Karpas-422 (cell line): Measurements from ENCODE around the gene SLAMF7. TPM values are rescaled to one million over a fixed set of nuclear protein-coding genes. Genes with fewer than 3 reads are reported as not detected.

ENCODE experiments used
- DNase-seq: peaks from one replicate; pipeline ENCODE4 v3.0.0-alpha.2; 2015
- H2AFZ ChIP-seq: fragments of 200-600 bp; sonication (generic); 2 replicates; pipeline ENCODE4 v1.6.1; 2014; ENCODE audit warnings: antibody characterized with exemption, low read length, mixed read lengths
- H3K27ac ChIP-seq: fragments of 200-600 bp; sonication (generic); 2 replicates; pipeline ENCODE4 v1.5.1; 2014; ENCODE audit warnings: mild to moderate bottlenecking, low read length, moderate library complexity
- H3K27me3 ChIP-seq: fragments of 200-600 bp; sonication (generic); 2 replicates; pipeline ENCODE4 v1.6.1; 2014; ENCODE audit warnings: low read length, mixed read lengths
- H3K36me3 ChIP-seq: fragments of 200-600 bp; sonication (generic); 2 replicates; pipeline ENCODE4 v1.6.1; 2014; ENCODE audit warnings: low read length, mixed read lengths; ENCODE audit not compliant: insufficient read depth
- H3K4me1 ChIP-seq: fragments of 200-600 bp; sonication (generic); 2 replicates; pipeline ENCODE4 v1.6.1; 2014; ENCODE audit warnings: mild to moderate bottlenecking, low read length, mixed read lengths
- H3K4me2 ChIP-seq: fragments of 200-600 bp; sonication (generic); 2 replicates; pipeline ENCODE4 v1.6.1; 2014; ENCODE audit warnings: low read length, low read depth, mild to moderate bottlenecking; ENCODE audit not compliant: poor library complexity, severe bottlenecking
- H3K4me3 ChIP-seq: fragments of 200-600 bp; sonication (generic); 2 replicates; pipeline ENCODE4 v1.5.1; 2014; ENCODE audit warnings: mild to moderate bottlenecking, antibody characterized with exemption, low read length, mixed read lengths
- H3K79me2 ChIP-seq: fragments of 200-600 bp; sonication (generic); 2 replicates; pipeline ENCODE4 v1.6.1; 2014; ENCODE audit warnings: mild to moderate bottlenecking, low read length, mixed read lengths
- H3K9ac ChIP-seq: fragments of 200-600 bp; sonication (generic); 2 replicates; pipeline ENCODE4 v1.6.0; 2014; ENCODE audit warnings: low read length
- H3K9me2 ChIP-seq: fragments of 200-600 bp; sonication (generic), shearing (Covaris generic); replicated peaks from 2 replicates; pipeline ENCODE4 v1.6.0; 2014; ENCODE audit warnings: mild to moderate bottlenecking, low read length, moderate library complexity; ENCODE audit not compliant: insufficient read depth
- H3K9me3 ChIP-seq: fragments of 300-700, 200-600 bp; sonication (generic); 2 replicates; pipeline ENCODE4 v1.6.1; 2014; ENCODE audit warnings: low read length, mixed read lengths
- H4K20me1 ChIP-seq: fragments of 200-600 bp; sonication (generic); 2 replicates; pipeline ENCODE4 v1.6.1; 2014; ENCODE audit warnings: mild to moderate bottlenecking, antibody characterized with exemption, low read length, low read depth; ENCODE audit not compliant: insufficient read depth
- total RNA-seq: library from RNA; depleted of rRNA; stranded (reverse); fragments of >200 nt; shearing (Covaris generic); gene quantifications from 2 replicates; pipeline ENCODE4 v1.2.3, GENCODE V29; 2014; ENCODE audit warnings: low replicate concordance

Gene SLAMF7
- total RNA-seq, 1 experiment from 2014 or later: 0.15 TPM

DNA sequence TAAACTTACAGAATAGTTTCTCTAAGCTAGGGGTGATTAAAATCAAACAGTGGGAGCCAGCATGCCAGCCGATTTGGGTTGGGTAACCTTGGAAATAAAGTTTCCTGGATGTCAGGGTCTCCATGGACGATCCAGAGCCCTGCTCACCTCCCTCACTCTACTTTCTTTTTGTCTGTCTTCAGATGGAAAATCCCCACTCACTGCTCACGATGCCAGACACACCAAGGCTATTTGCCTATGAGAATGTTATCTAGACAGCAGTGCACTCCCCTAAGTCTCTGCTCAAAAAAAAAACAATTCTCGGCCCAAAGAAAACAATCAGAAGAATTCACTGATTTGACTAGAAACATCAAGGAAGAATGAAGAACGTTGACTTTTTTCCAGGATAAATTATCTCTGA lies 13.9 kb downstream of the SLAMF7 start:
- Histone ChIP-seq H3K4me1 (no peaks in the 10 kb centered on the region), H3K27me3 (no peaks in the 10 kb centered on the region), H3K36me3 (no peaks in the 10 kb centered on the region)

DNA sequence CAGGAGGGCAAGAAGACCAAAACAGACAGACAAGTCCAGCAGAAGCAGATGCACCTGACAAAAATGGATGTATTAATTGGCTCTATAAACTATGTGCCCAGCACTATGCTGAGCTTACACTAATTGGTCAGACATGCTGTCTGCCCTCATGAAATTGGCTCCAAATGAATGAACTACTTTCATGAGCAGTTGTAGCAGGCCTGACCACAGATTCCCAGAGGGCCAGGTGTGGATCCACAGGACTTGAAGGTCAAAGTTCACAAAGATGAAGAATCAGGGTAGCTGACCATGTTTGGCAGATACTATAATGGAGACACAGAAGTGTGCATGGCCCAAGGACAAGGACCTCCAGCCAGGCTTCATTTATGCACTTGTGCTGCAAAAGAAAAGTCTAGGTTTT lies 14.5 kb downstream of the SLAMF7 start:
- no peak overlapping the region for H3K27ac ChIP-seq
- H3K9ac ChIP-seq: no peak overlapping the region
- H3K4me3 ChIP-seq: no peak overlapping the region
- H3K79me2 ChIP-seq: no peaks in the 10 kb centered on the region
- H3K4me1 ChIP-seq: no peaks in the 10 kb centered on the region
- H3K9me2 ChIP-seq: no peaks in the 10 kb centered on the region
- H3K9me3 ChIP-seq: no peaks in the 10 kb centered on the region
- no peaks in the 10 kb centered on the region for H4K20me1 ChIP-seq
- no peak overlapping the region for H2AFZ ChIP-seq
- H3K27me3 ChIP-seq: no peaks in the 10 kb centered on the region
- no peak for DNase-seq
- H3K4me2 ChIP-seq: no peak overlapping the region
- H3K36me3 ChIP-seq: no peaks in the 10 kb centered on the region

More for the DNA sequence above, 13.9 kb downstream of the SLAMF7 start:
- no peak overlapping the region for H3K4me2 ChIP-seq
- H4K20me1 ChIP-seq: no peaks in the 10 kb centered on the region
- DNase-seq: no peak
- no peak overlapping the region for H3K4me3 ChIP-seq
- H2AFZ ChIP-seq: no peak overlapping the region
- H3K27ac ChIP-seq: no peak overlapping the region
- H3K9ac ChIP-seq: no peak overlapping the region
- no peaks in the 10 kb centered on the region for H3K9me2 ChIP-seq
- H3K9me3 ChIP-seq: no peaks in the 10 kb centered on the region
- no peaks in the 10 kb centered on the region for H3K79me2 ChIP-seq

GRCh38 chr1:160755461-160755860 lies 16.4 kb downstream of the SLAMF7 start:
- Histone ChIP-seq H3K4me1 (no peaks in the 10 kb centered on the region), H3K79me2 (no peaks in the 10 kb centered on the region), H3K9me2 (no peaks in the 10 kb centered on the region), H3K36me3 (no peaks in the 10 kb centered on the region), H3K9ac (no peak overlapping the region), H3K9me3 (no peaks in the 10 kb centered on the region), H3K27me3 (no peaks in the 10 kb centered on the region), H3K4me2 (no peak overlapping the region), H2AFZ (no peak overlapping the region), H3K4me3 (no peak overlapping the region), H4K20me1 (no peaks in the 10 kb centered on the region), H3K27ac (no peak overlapping the region)
- no peak for DNase-seq

DNA sequence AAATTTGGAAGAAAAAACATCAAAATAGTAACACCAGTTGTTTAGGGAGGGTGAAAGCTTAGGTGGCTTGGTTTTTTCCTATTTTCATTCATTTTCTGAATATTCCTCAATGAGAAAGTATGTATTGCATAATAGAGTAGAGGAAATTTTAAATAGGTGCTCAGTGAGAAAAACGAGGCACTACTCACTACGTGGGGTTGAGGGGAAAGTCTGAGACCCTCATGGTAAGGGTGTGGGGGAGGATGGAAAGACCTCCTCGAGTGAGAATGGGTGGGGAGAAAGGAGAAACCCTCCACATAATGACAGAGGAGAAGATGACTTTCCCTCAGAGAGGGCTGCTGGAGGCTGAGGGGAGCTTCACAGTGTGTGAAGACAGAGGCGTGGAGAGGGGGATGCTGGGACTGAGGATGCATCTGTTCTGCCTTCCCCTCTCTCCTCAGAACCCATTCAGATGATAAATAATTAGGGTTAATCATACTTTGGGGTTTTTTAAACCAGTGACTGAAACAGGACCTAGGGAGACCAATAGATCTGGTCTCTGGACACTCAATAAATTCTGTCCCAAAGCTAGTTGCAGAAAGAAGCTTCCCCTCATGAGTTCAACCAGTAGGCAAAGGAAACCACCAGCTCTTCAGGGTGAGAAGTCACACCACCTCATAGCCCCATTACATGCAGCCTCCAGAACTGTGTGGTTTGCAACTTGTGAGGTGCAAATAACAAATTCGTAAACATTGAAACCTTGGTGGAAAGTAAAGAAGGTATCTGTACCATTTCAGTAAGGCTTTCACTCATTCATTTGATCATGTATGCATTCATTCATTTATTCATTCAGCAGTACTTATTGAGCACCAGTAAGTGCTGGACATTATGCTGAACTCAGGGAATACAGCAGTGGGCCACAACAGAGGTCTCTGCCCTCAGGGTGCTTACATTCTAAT lies 17.1 kb downstream of the SLAMF7 start:
- Histone ChIP-seq H3K27ac (no peak overlapping the region), H3K4me3 (no peak overlapping the region), H2AFZ (no peak overlapping the region), H3K36me3 (no peaks in the 10 kb centered on the region), H3K9ac (no peak overlapping the region), H3K4me2 (no peak overlapping the region), H3K4me1 (no peaks in the 10 kb centered on the region), H3K27me3 (no peaks in the 10 kb centered on the region), H3K9me3 (no peaks in the 10 kb centered on the region), H4K20me1 (no peaks in the 10 kb centered on the region), H3K9me2 (no peaks in the 10 kb centered on the region), H3K79me2 (no peaks in the 10 kb centered on the region)
- DNase-seq: no peak

DNA sequence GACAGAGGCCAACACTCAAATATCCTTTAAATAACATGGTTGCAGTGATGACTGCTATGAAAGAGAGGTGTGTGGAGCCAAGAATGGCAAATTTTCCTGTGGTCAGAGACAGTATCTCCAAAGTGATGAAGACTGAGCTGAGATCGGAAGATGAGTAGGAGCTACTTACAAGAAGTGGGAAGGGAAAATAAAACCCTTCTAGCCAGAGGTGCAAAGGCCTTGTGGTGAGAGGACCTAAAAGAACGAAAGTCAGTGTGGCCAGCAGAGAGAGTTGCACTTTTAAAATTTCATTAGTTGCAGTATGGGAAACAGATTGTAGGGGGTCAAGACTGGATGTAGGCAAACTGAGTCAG lies 17.8 kb downstream of the SLAMF7 start:
- no peaks in the 10 kb centered on the region for H3K79me2 ChIP-seq
- H2AFZ ChIP-seq: no peak overlapping the region
- H3K4me3 ChIP-seq: no peak overlapping the region
- no peak overlapping the region for H3K4me2 ChIP-seq
- no peaks in the 10 kb centered on the region for H3K9me3 ChIP-seq
- H4K20me1 ChIP-seq: no peaks in the 10 kb centered on the region
- H3K27ac ChIP-seq: no peak overlapping the region
- H3K36me3 ChIP-seq: no peaks in the 10 kb centered on the region
- H3K9ac ChIP-seq: no peak overlapping the region
- H3K27me3 ChIP-seq: no peaks in the 10 kb centered on the region
- H3K4me1 ChIP-seq: no peaks in the 10 kb centered on the region
- no peaks in the 10 kb centered on the region for H3K9me2 ChIP-seq
- no peak for DNase-seq

GRCh38 chr1:160758521-160758920 lies 19.5 kb downstream of the SLAMF7 start:
- Histone ChIP-seq H2AFZ (no peak overlapping the region), H3K36me3 (no peaks in the 10 kb centered on the region), H3K27ac (no peak overlapping the region), H4K20me1 (no peaks in the 10 kb centered on the region), H3K4me1 (no peaks in the 10 kb centered on the region), H3K79me2 (no peaks in the 10 kb centered on the region), H3K9me3 (no peaks in the 10 kb centered on the region), H3K4me2 (no peak overlapping the region), H3K9me2 (no peaks in the 10 kb centered on the region), H3K9ac (no peak overlapping the region), H3K27me3 (no peaks in the 10 kb centered on the region), H3K4me3 (no peak overlapping the region)
- no peak for DNase-seq

DNA sequence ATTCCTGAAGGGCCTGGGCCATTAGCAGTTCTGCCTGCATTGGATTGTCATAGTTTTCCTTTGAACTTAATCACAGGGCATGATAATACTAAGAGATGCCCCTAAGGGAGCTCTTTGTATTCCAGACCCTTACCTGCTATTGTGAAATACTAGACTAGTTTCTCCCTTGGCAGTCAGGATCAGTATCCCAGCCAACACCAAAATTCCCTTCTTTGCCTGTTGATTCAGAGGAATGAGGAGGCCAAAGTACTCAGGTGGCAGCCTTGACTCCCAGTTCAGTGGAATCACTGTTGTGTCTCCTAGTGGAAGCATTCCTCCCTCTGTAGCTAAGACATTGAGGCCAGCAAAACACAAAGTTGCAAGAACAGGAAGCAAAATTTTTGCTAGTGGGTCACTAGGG lies 20.7 kb downstream of the SLAMF7 start:
- Histone ChIP-seq H3K4me1 (no peaks in the 10 kb centered on the region), H3K36me3 (no peaks in the 10 kb centered on the region), H4K20me1 (no peaks in the 10 kb centered on the region), H3K9me2 (no peaks in the 10 kb centered on the region), H3K27me3 (no peaks in the 10 kb centered on the region), H3K4me3 (no peak overlapping the region), H3K9me3 (no peaks in the 10 kb centered on the region), H3K4me2 (no peak overlapping the region), H3K9ac (no peak overlapping the region), H3K79me2 (no peaks in the 10 kb centered on the region), H2AFZ (no peak overlapping the region), H3K27ac (no peak overlapping the region)
- no peak for DNase-seq

- no peak overlapping the region for H3K27ac ChIP-seq
- no peaks in the 10 kb centered on the region for H3K79me2 ChIP-seq
- no peak overlapping the region for H3K4me2 ChIP-seq
- no peak overlapping the region for H2AFZ ChIP-seq
- no peaks in the 10 kb centered on the region for H3K4me1 ChIP-seq
- no peaks in the 10 kb centered on the region for H3K9me2 ChIP-seq
- no peak overlapping the region for H3K4me3 ChIP-seq
- H3K9ac ChIP-seq: no peak overlapping the region
- no peaks in the 10 kb centered on the region for H3K9me3 ChIP-seq
- no peaks in the 10 kb centered on the region for H4K20me1 ChIP-seq
- no peaks in the 10 kb centered on the region for H3K36me3 ChIP-seq
- no peaks in the 10 kb centered on the region for H3K27me3 ChIP-seq
- DNase-seq: no peak
Observed at GRCh38 chr1:160761046-160761445, 22.0 kb downstream of the SLAMF7 start.
